Measurements from ENCODE around the gene ADARB2. TPM values are rescaled to one million over a fixed set of nuclear protein-coding genes. Genes with fewer than 3 reads are reported as not detected.

ADARB2 gene
- total and polyA plus RNA-seq, 3 experiments from 2014 or later = not detected

- no peaks in the 10 kb centered on the region for H3K36me3 Mint-ChIP-seq
- H3K27ac Mint-ChIP-seq = no peak overlapping the region
- Histone ChIP-seq H3K36me3 (ENCODE audit: insufficient read depth, low read length) (no peaks in the 10 kb centered on the region), H3K4me3 (ENCODE audit: low read length) (no peak overlapping the region), H3K27me3 (ENCODE audit: insufficient read depth, low read length, poor library complexity, severe bottlenecking) (no peaks in the 10 kb centered on the region), H3K4me1 (ENCODE audit: insufficient read depth, low read length) (no peaks in the 10 kb centered on the region), H3K9me3 (ENCODE audit: low read length) (no peaks in the 10 kb centered on the region), H3K27ac (ENCODE audit: low read depth, low read length) (no peak overlapping the region)
- ChIA-PET POLR2A (no interaction called here), CTCF (no interaction called here)
- H3K4me1 Mint-ChIP-seq = no peaks in the 10 kb centered on the region
- H3K27me3 Mint-ChIP-seq = peaks cover 8 to 14% of the 10 kb centered on the region in 2 donors
- H3K9me3 Mint-ChIP-seq = no peaks in the 10 kb centered on the region
- no peak overlapping the region for H3K4me3 Mint-ChIP-seq
- DNase-seq = no peak
Observed at GRCh38 chr10:1177936-1178335, 559.4 kb downstream of the ADARB2 start.

- Mint-ChIP-seq H3K27me3 (peaks cover 4 to 20% of the 10 kb centered on the region in 2 donors), H3K9me3 (no peaks in the 10 kb centered on the region), H3K4me3 (no peak overlapping the region), H3K4me1 (no peaks in the 10 kb centered on the region), H3K36me3 (no peaks in the 10 kb centered on the region), H3K27ac (no peak overlapping the region)
- POLR2A ChIA-PET = no interaction called here
- Histone ChIP-seq H3K4me3 (ENCODE audit: low read length) (no peak overlapping the region), H3K9me3 (ENCODE audit: low read length) (no peaks in the 10 kb centered on the region), H3K36me3 (ENCODE audit: insufficient read depth, low read length) (no peaks in the 10 kb centered on the region), H3K27me3 (ENCODE audit: insufficient read depth, low read length, poor library complexity, severe bottlenecking) (no peaks in the 10 kb centered on the region), H3K27ac (ENCODE audit: low read depth, low read length) (no peak overlapping the region), H3K4me1 (ENCODE audit: insufficient read depth, low read length) (no peaks in the 10 kb centered on the region)
- CTCF ChIA-PET = no interaction called here
- no peak for DNase-seq
Observed at GRCh38 chr10:1175956-1176565, 561.3 kb downstream of the ADARB2 start.

GRCh38 chr10:1174022-1174421, 563.3 kb downstream of the ADARB2 start:
- no peaks in the 10 kb centered on the region for H3K9me3 ChIP-seq (ENCODE audit: low read length)
- H3K4me1 ChIP-seq (ENCODE audit: insufficient read depth, low read length) = no peaks in the 10 kb centered on the region
- no peaks in the 10 kb centered on the region for H3K36me3 ChIP-seq (ENCODE audit: insufficient read depth, low read length)
- no peak overlapping the region for H3K4me3 ChIP-seq (ENCODE audit: low read length)
- no peak overlapping the region for H3K27ac ChIP-seq (ENCODE audit: low read depth, low read length)
- Mint-ChIP-seq H3K9me3 (no peaks in the 10 kb centered on the region), H3K4me3 (no peak overlapping the region), H3K4me1 (no peaks in the 10 kb centered on the region), H3K27me3 (peaks cover 1 to 6% of the 10 kb centered on the region in 2 donors), H3K27ac (no peak overlapping the region), H3K36me3 (no peaks in the 10 kb centered on the region)
- CTCF ChIA-PET = no interaction called here
- H3K27me3 ChIP-seq (ENCODE audit: insufficient read depth, low read length, poor library complexity, severe bottlenecking) = no peaks in the 10 kb centered on the region
- no peak for DNase-seq
- POLR2A ChIA-PET = no interaction called here

GRCh38 chr10:1173091-1173490, 564.2 kb downstream of the ADARB2 start:
- Histone ChIP-seq H3K36me3 (ENCODE audit: insufficient read depth, low read length) (no peaks in the 10 kb centered on the region), H3K9me3 (ENCODE audit: low read length) (no peaks in the 10 kb centered on the region), H3K4me3 (ENCODE audit: low read length) (no peak overlapping the region), H3K27me3 (ENCODE audit: insufficient read depth, low read length, poor library complexity, severe bottlenecking) (no peaks in the 10 kb centered on the region), H3K4me1 (ENCODE audit: insufficient read depth, low read length) (no peaks in the 10 kb centered on the region), H3K27ac (ENCODE audit: low read depth, low read length) (no peak overlapping the region)
- H3K4me3 Mint-ChIP-seq = no peak overlapping the region
- DNase-seq = no peak
- CTCF ChIA-PET = no interaction called here
- no peaks in the 10 kb centered on the region for H3K9me3 Mint-ChIP-seq
- no peaks in the 10 kb centered on the region for H3K36me3 Mint-ChIP-seq
- H3K27ac Mint-ChIP-seq = no peak overlapping the region
- POLR2A ChIA-PET = no interaction called here
- peaks cover 1 to 5% of the 10 kb centered on the region in 2 donors for H3K27me3 Mint-ChIP-seq
- no peaks in the 10 kb centered on the region for H3K4me1 Mint-ChIP-seq

GRCh38 chr10:1172256-1172984, 564.9 kb downstream of the ADARB2 start:
- Mint-ChIP-seq H3K27ac (no peak overlapping the region), H3K9me3 (no peaks in the 10 kb centered on the region), H3K4me1 (no peaks in the 10 kb centered on the region), H3K27me3 (peaks cover 5 to 11% of the 10 kb centered on the region in 2 donors), H3K4me3 (no peak overlapping the region), H3K36me3 (no peaks in the 10 kb centered on the region)
- ChIA-PET POLR2A (no interaction called here), CTCF (no interaction called here)
- H3K27ac ChIP-seq (ENCODE audit: low read depth, low read length) = no peak overlapping the region
- DNase-seq = no peak
- no peaks in the 10 kb centered on the region for H3K9me3 ChIP-seq (ENCODE audit: low read length)
- no peaks in the 10 kb centered on the region for H3K27me3 ChIP-seq (ENCODE audit: insufficient read depth, low read length, poor library complexity, severe bottlenecking)
- H3K4me1 ChIP-seq (ENCODE audit: insufficient read depth, low read length) = no peaks in the 10 kb centered on the region
- H3K36me3 ChIP-seq (ENCODE audit: insufficient read depth, low read length) = no peaks in the 10 kb centered on the region
- H3K4me3 ChIP-seq (ENCODE audit: low read length) = no peak overlapping the region

GRCh38 chr10:1171586-1171985, 565.7 kb downstream of the ADARB2 start:
- no peaks in the 10 kb centered on the region for H3K9me3 ChIP-seq (ENCODE audit: low read length)
- H3K27ac Mint-ChIP-seq = no peak overlapping the region
- CTCF ChIA-PET = no interaction called here
- H3K27ac ChIP-seq (ENCODE audit: low read depth, low read length) = no peak overlapping the region
- no peaks in the 10 kb centered on the region for H3K4me1 ChIP-seq (ENCODE audit: insufficient read depth, low read length)
- peaks cover 9 to 13% of the 10 kb centered on the region in 2 donors for H3K27me3 Mint-ChIP-seq
- no peaks in the 10 kb centered on the region for H3K36me3 Mint-ChIP-seq
- no peaks in the 10 kb centered on the region for H3K27me3 ChIP-seq (ENCODE audit: insufficient read depth, low read length, poor library complexity, severe bottlenecking)
- H3K36me3 ChIP-seq (ENCODE audit: insufficient read depth, low read length) = no peaks in the 10 kb centered on the region
- H3K4me3 Mint-ChIP-seq = no peak overlapping the region
- POLR2A ChIA-PET = no interaction called here
- H3K4me1 Mint-ChIP-seq = no peaks in the 10 kb centered on the region
- no peaks in the 10 kb centered on the region for H3K9me3 Mint-ChIP-seq
- no peak overlapping the region for H3K4me3 ChIP-seq (ENCODE audit: low read length)
- no peak for DNase-seq

GRCh38 chr10:1171182-1171581, 566.1 kb downstream of the ADARB2 start:
- H3K9me3 ChIP-seq (ENCODE audit: low read length) = no peaks in the 10 kb centered on the region
- no peak overlapping the region for H3K4me3 Mint-ChIP-seq
- no peak overlapping the region for H3K27ac Mint-ChIP-seq
- peaks cover 9 to 13% of the 10 kb centered on the region in 2 donors for H3K27me3 Mint-ChIP-seq
- H3K27ac ChIP-seq (ENCODE audit: low read depth, low read length) = no peak overlapping the region
- DNase-seq = no peak
- ChIA-PET POLR2A (no interaction called here), CTCF (no interaction called here)
- H3K36me3 ChIP-seq (ENCODE audit: insufficient read depth, low read length) = no peaks in the 10 kb centered on the region
- no peaks in the 10 kb centered on the region for H3K9me3 Mint-ChIP-seq
- H3K27me3 ChIP-seq (ENCODE audit: insufficient read depth, low read length, poor library complexity, severe bottlenecking) = no peaks in the 10 kb centered on the region
- H3K4me1 ChIP-seq (ENCODE audit: insufficient read depth, low read length) = no peaks in the 10 kb centered on the region
- no peaks in the 10 kb centered on the region for H3K4me1 Mint-ChIP-seq
- no peaks in the 10 kb centered on the region for H3K36me3 Mint-ChIP-seq
- no peak overlapping the region for H3K4me3 ChIP-seq (ENCODE audit: low read length)

- ChIA-PET CTCF (no interaction called here), POLR2A (no interaction called here)
- Mint-ChIP-seq H3K9me3 (no peaks in the 10 kb centered on the region), H3K4me3 (no peak overlapping the region), H3K36me3 (no peaks in the 10 kb centered on the region), H3K27ac (no peak overlapping the region), H3K27me3 (peaks cover 11 to 13% of the 10 kb centered on the region in 2 donors), H3K4me1 (no peaks in the 10 kb centered on the region)
- H3K9me3 ChIP-seq (ENCODE audit: low read length) = no peaks in the 10 kb centered on the region
- H3K27me3 ChIP-seq (ENCODE audit: insufficient read depth, low read length, poor library complexity, severe bottlenecking) = no peaks in the 10 kb centered on the region
- no peaks in the 10 kb centered on the region for H3K36me3 ChIP-seq (ENCODE audit: insufficient read depth, low read length)
- DNase-seq = no peak
- no peak overlapping the region for H3K4me3 ChIP-seq (ENCODE audit: low read length)
- no peak overlapping the region for H3K27ac ChIP-seq (ENCODE audit: low read depth, low read length)
- H3K4me1 ChIP-seq (ENCODE audit: insufficient read depth, low read length) = no peaks in the 10 kb centered on the region
Observed at GRCh38 chr10:1170867-1171180, 566.5 kb downstream of the ADARB2 start.
